Caki2 (cell line): ENCODE results near the gene PRKCG. TPM values are rescaled to one million over a fixed set of nuclear protein-coding genes. Genes with fewer than 3 reads are reported as not detected.

ENCODE experiments used
- total RNA-seq: library from RNA; depleted of rRNA; stranded (reverse); fragments of >200 nt; shearing (Covaris generic); gene quantifications from 2 replicates; pipeline ENCODE4 v1.2.3, GENCODE V29; 2014; ENCODE audit warnings: low replicate concordance; rRNA removed

PRKCG gene
- total RNA-seq, 1 experiment from 2014 or later: 0.10 TPM

Other genes starting within 250 kb of the PRKCG start
- not detected in 2 replicates for gene NLRP12, start 57.9 kb upstream of the PRKCG start, total RNA-seq
- gene MYADM, start 14.3 kb upstream of the PRKCG start, total RNA-seq: 17.3 and 19.2 TPM in 2 replicates
- gene CACNG7, start 27.1 kb downstream of the PRKCG start, total RNA-seq: not detected in 2 replicates
- gene CACNG8, start 80.7 kb downstream of the PRKCG start, total RNA-seq: not detected in 2 replicates
- not detected in 2 replicates for gene CACNG6, start 109.4 kb downstream of the PRKCG start, total RNA-seq
- 6.0 TPM in 1 of 2 replicates, not detected in the other for gene VSTM1, start 181.7 kb downstream of the PRKCG start, total RNA-seq
- gene TARM1, start 199.2 kb downstream of the PRKCG start, total RNA-seq: not detected in 2 replicates
- not detected in 2 replicates for gene OSCAR, start 218.6 kb downstream of the PRKCG start, total RNA-seq
- gene NDUFA3, start 220.7 kb downstream of the PRKCG start, total RNA-seq: 27.2 and 50.8 TPM in 2 replicates
- 19.9 and 30.5 TPM in 2 replicates for gene TFPT, start 233.5 kb downstream of the PRKCG start, total RNA-seq
- gene PRPF31, start 233.6 kb downstream of the PRKCG start, total RNA-seq: 109 and 128 TPM in 2 replicates